ENCODE results near the gene CACNB1.
"Not testable (repeated sequence)": the region's sequence is repeated elsewhere in the genome, so short reads cannot be mapped to it uniquely, and the experiment has no call there.

The CACNB1 gene

GRCh38 chr17:39151150-39151942 lies 46.1 kb downstream of the CACNB1 start, which contains the start of gene PLXDC1:
PLXDC1 (minus strand) TSS chr17:39151637; CDS start chr17:39151437, 200 bp downstream.
- no peak for DNase-seq (ENCODE audit: low read depth)

DNA sequence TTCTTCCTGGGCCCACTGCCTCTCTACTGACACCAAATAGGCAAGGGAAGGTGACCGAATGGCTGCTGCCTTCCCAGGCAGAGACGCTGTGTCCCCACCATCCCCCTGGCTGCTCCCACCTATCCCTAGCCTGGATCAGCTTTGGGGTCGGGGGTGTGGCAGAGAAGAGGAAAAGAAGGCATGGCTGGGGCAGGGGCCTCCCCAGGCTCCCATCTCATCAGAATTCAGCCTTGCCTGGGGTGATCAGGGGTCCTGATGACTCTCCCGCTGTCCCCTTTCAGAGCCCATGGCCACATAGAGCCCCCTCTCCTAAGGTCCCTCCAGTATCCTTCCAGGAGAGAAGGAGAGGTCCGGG lies 46.7 kb downstream of the CACNB1 start:
- DNase-seq (ENCODE audit: low read depth): no peak

DNA sequence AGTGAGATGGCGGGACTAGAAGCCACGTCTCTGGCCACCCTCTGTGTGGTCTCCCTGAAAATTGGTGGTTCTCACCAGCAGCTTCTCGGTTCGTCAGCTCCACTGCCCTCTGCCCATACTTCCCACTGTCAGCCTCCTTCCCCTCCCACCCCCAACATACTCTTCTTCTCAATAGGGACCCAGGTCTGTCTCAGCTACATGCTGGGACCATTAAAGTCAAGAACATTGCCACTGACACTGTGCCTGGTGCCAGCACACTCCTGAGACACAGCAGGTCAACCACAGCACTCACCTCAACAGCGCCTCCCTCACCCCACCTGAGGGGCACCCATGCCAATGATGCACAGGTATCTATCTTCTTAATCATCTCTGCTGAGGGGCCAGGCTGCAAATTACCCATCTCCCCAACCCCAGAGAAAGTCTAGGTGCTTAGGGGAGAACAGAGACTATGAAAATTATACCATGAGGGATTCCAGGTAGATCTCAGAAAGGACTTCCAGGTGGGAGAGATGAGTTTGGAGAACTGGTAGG lies 47.3 kb downstream of the CACNB1 start:
- no peak for DNase-seq (ENCODE audit: low read depth)

GRCh38 chr17:39147221-39148185 lies 50.0 kb downstream of the CACNB1 start:
- no peak for DNase-seq (ENCODE audit: low read depth)

- no peak for DNase-seq (ENCODE audit: low read depth)
Observed at GRCh38 chr17:39146273-39146672, 51.2 kb downstream of the CACNB1 start.

- DNase-seq (ENCODE audit: low read depth): no peak
Observed at GRCh38 chr17:39145143-39145542, 52.3 kb downstream of the CACNB1 start.

DNA sequence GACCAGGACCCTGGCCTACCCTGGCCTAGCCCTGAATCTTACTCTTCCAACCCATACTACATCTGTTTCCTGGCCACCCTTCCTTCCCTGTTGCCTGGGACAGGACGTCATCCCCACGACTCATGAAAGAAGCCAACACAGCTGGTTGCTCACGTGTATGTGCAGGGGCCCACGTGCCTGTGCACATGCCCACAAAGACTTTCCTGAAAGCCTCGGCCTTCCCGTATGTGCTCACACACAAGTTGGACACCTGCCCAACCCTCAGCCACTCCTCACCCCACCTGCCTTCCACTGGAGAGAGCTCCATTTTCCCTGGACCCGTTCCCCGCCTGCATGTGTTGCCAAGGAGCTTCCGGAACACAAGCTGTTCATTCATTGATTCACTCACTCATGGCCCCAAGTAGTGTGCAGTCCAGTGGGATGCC lies 53.0 kb downstream of the CACNB1 start:
- DNase-seq (ENCODE audit: low read depth): no peak

DNA sequence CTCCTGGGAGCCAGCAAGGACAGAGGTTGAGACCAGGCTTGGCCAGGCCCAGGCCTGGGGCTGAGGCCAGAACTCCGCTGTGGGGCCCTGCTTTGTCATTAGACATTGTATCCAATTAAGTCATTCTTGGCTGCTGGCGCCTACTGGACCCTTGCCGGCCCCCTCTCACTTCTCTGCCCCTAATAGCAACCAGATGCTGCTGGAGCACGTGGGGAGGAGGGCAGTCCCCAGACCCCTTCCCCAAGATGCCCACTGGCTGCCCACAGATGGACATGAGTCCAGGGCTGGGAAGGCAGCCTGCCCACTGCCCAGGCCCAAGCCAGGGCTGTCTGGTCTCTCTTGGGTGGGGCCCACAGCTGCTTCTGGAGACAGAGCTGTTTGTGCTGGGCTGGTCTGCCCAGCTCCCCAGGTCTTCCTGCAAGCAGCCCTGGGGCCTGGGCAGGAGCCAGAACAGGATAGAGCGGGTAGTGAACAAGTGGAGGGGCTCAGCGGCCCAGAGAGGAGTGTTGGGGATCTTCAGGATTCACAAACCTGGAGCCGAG lies 53.8 kb downstream of the CACNB1 start:
- DNase-seq (ENCODE audit: low read depth): no peak

- DNase-seq (ENCODE audit: low read depth): no peak
Observed at GRCh38 chr17:39141915-39142664, 55.4 kb downstream of the CACNB1 start.

- DNase-seq (ENCODE audit: low read depth): no peak
Observed at GRCh38 chr17:39141294-39141693, 56.2 kb downstream of the CACNB1 start.

GRCh38 chr17:39139561-39139960 lies 57.9 kb downstream of the CACNB1 start:
- DNase-seq (ENCODE audit: low read depth): no peak

- no peak for DNase-seq (ENCODE audit: low read depth)
Observed at GRCh38 chr17:39139161-39139511, 58.3 kb downstream of the CACNB1 start.

DNA sequence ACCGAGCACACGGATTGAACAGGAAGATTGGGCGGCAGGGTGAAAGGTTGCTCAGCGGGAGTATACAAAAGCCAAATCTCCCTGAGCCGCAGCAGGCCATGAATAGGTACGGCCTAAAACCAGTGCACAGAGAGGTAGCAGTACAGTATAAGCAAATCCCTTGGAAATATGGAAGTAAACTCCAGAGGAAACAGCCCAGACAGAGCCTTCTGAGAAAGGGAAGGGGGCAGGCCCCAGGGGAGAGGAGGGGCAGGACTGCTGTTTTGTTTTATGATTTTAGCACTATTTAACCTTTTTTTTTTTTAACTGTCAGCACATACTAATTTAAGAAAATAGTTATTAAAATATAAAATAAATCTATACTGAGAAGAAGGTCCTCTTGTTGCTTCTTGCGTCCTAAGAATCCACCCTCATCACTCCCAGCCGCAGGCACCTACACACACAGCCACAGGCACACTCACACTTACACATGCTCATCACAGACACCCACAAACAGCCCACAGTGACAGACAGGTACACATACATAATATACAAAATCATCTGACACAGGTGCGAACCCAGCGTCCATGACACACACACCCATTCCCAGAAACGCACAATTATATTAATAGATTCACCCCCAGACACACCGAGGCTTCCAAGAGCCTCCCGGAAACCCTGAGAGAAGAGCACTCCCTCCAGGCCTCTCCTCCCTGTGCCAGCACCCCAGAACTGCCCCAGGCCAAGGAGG lies 58.9 kb downstream of the CACNB1 start:
- DNase-seq (ENCODE audit: low read depth): no peak

DNA sequence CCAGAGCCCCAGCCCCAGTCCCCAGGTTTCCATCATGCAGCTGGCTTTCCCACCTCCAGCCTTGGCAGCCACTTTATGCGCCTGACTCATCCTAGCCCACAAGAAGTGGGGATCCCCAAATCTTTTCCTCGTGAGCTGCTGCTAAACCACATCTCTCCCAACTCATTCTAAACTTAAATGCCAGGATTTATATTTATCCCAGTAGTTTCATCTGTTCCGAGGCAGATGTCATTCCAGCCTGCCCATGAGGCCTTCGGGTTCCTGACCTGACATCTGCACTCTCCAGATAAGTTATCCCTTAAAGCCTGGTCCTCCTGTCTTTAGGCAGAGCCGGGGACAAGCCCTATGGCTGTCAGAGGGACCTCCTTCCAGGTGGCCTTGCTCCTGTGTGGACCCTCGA lies 62.6 kb downstream of the CACNB1 start:
- DNase-seq (ENCODE audit: low read depth): no peak

- no peak for DNase-seq (ENCODE audit: low read depth)
Observed at GRCh38 chr17:39132192-39132610, 65.3 kb downstream of the CACNB1 start.

- no peak for DNase-seq (ENCODE audit: low read depth)
Observed at GRCh38 chr17:39131616-39132015, 65.9 kb downstream of the CACNB1 start.

DNA sequence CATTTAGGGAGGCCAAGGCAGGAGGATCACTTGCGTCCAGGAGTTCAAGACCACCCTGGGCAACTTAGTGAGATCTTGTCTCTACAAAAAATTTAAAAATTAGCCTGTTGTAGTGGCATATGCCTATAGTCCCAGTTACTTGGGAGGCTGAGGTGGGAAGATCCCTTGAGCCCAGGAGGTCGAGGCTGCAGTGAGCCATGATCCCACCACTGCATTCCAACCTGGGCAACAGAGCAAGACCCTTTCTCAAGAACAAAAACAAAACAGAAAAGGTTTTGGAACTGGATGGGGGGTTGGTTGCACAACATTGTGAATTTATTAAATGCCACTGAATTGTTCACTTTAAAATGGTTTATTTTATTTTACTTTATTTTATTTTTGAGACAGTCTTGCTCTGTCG lies 67.3 kb downstream of the CACNB1 start:
- DNase-seq (ENCODE audit: low read depth): no peak

- DNase-seq (ENCODE audit: low read depth): not testable (repeated sequence)
Observed at GRCh38 chr17:39129544-39129943, 67.9 kb downstream of the CACNB1 start.

GRCh38 chr17:39126436-39126835 lies 71.0 kb downstream of the CACNB1 start:
- DNase-seq (ENCODE audit: low read depth): no peak

DNA sequence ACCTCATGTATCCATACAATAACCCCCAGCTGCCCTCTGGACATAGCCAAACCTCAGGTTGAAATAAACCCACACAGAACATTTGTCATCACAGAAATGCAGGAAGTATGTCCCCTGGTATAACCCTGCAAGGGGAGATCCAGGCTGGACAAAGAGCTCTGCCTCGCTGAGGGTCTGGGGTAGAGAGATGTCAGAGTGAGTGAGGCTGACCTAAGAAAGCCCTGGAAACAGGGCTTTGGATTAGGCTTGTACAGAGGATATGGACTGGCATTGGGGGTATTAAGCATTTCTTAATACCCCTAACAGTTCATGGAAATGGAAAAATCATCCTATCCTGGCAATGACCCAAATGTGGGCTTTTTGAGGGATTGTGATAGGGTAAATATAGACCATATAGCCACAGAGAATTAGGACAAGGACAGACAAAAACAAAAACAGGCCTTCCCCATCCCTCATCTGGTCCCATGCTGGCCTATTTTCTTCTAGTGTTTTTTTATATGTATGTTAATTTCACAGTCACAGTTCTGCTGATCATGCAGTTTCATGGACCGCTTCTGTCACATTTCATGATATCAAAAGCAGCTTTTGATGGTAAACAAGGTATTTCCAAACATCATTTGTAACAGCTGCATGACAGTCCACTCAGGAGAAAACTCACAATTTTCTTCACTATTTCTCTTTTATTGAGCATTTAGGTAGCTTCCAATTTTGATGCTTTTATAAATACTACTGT lies 72.2 kb downstream of the CACNB1 start:
- DNase-seq (ENCODE audit: low read depth): no peak

Measured in activated T-cell treated with anti-CD3 and anti-CD28 coated beads for 48 hours (primary cell).